ENCODE results near the gene VSIG8. TPM values are rescaled to one million over a fixed set of nuclear protein-coding genes. Genes with fewer than 3 reads are reported as not detected.
A peak's percentile ranks its signal among the peaks of the same experiment; 100 is the strongest.

Gene VSIG8
- total RNA-seq, 1 donor from 2014 or later, result not detected

DNA sequence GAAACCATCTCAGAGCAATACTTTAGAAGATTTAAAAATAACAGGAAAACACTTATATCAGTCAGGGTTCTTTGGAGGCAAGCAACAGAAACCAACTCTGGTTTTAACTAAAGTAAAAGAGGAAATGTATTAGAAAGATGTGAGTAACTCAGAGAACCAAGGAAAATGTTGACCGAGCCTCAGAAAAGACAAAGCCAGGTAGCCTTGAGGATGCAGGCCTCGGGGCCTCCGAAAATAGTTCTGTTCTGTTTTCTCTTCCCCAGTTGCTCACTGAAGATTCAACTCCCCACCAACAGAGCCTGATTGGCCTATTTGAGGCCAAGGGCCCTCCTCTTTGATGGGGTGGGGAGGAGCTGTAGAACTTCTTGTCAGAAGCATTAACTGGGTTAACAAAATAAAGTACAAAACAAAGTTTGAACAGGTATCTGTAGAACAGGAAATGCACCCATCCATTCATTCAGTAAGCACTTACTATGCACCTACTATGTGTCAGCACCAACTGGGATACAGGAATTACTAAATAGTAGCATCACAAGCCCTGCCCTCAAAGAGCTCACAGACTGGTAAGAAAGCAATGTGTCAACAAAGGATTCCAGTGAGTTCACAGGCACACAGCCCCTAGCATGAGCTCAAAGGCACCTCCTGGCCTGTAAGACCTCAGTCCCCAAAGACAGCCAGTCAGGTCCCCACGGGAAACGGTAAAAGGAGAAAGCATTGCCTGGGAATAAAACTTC lies 23.2 kb downstream of the VSIG8 start:
- no peak for DNase-seq (ENCODE audit: extremely low spot score, unreplicated experiment)
- Mint-ChIP-seq H3K9me3 (no peaks in the 10 kb centered on the region), H3K27me3 (peaks cover 19% of the 10 kb centered on the region), H3K4me3 (no peak overlapping the region), H3K36me3 (no peaks in the 10 kb centered on the region), H3K27ac (no peak overlapping the region), H3K4me1 (ENCODE audit: unreplicated experiment) (peaks cover 9% of the 10 kb centered on the region)
- TF ChIP-seq, protein P1, sequence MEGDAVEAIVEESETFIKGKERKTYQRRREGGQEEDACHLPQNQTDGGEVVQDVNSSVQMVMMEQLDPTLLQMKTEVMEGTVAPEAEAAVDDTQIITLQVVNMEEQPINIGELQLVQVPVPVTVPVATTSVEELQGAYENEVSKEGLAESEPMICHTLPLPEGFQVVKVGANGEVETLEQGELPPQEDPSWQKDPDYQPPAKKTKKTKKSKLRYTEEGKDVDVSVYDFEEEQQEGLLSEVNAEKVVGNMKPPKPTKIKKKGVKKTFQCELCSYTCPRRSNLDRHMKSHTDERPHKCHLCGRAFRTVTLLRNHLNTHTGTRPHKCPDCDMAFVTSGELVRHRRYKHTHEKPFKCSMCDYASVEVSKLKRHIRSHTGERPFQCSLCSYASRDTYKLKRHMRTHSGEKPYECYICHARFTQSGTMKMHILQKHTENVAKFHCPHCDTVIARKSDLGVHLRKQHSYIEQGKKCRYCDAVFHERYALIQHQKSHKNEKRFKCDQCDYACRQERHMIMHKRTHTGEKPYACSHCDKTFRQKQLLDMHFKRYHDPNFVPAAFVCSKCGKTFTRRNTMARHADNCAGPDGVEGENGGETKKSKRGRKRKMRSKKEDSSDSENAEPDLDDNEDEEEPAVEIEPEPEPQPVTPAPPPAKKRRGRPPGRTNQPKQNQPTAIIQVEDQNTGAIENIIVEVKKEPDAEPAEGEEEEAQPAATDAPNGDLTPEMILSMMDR (conservative IDR thresholded peaks at IDR 0.05), result no peak

DNA sequence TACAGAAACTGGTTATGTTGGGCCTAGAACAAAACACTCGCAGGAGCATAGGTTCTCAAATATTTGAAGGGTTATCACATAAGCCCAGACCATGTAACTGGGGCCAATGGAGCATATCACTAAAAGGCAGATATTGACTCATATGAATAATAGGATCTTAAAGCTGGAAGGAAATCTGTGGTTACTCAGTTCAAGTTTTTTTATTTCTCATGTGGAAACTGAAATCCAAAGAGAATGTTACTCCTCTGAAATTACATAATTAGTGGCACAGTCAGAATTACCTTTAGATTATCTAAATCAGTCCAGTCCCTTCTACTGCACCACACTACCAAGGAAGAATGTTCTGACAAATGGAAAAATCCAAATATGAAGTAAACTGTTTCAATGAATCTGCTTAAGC lies 23.7 kb downstream of the VSIG8 start:
- TF ChIP-seq, protein P1 (conservative IDR thresholded peaks at IDR 0.05), result no peak
- Mint-ChIP-seq H3K27me3 (peaks cover 17% of the 10 kb centered on the region), H3K9me3 (no peaks in the 10 kb centered on the region), H3K4me1 (ENCODE audit: unreplicated experiment) (peaks cover 9% of the 10 kb centered on the region), H3K36me3 (no peaks in the 10 kb centered on the region), H3K27ac (no peak overlapping the region), H3K4me3 (no peak overlapping the region)
- no peak for DNase-seq (ENCODE audit: extremely low spot score, unreplicated experiment)

DNA sequence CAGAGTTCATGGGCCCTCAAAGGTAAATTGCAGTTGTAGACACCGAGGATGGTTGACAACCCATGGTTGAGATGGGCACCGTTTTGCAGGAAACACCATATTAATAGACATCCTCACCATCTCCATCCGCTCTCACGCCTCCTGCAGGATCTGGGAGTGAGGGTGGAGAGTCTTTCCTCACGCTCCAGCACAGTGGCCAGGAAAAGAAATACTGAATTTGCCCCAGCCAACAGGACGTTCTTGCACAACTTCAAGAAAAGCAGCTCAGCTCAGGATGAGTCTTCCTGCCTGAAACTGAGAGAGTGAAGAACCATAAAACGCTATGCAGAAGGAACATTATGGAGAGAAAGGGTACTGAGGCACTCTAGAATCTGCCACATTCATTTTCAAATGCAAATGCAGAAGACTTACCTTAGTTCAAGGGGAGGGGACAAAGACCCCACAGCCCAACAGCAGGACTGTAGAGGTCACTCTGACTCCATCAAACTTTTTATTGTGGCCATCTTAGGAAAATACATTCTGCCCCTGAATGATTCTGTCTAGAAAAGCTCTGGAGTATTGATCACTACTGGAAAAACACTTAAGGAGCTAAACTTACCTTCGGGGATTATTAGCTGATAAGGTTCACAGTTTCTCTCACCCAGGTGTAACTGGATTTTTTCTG lies 26.5 kb downstream of the VSIG8 start:
- Mint-ChIP-seq H3K27me3 (peaks cover 18% of the 10 kb centered on the region), H3K4me3 (no peak overlapping the region), H3K9me3 (no peaks in the 10 kb centered on the region), H3K27ac (no peak overlapping the region), H3K4me1 (ENCODE audit: unreplicated experiment) (peaks cover 4% of the 10 kb centered on the region), H3K36me3 (no peaks in the 10 kb centered on the region)
- TF ChIP-seq, protein P1 (conservative IDR thresholded peaks at IDR 0.05), result peak; percentile 21
- no peak for DNase-seq (ENCODE audit: extremely low spot score, unreplicated experiment)

DNA sequence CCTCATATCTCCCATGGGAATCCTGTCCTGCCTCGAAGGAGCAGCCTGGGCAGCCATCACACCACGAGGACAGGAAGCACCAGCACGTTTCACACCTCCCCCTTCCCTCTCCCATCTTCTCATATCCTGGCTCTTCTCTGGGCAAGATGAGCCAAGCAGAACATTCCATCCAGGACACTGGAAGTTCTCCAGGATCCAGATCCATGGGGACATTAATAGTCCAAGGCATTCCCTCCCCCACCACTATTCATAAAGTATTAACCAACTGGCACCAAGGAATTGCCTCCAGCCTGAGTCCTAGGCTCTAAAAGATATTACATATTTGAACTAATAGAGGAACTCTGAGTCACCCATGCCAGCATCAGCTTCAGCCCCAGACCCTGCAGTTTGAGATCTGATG lies 27.1 kb downstream of the VSIG8 start:
- Mint-ChIP-seq H3K9me3 (no peaks in the 10 kb centered on the region), H3K4me1 (ENCODE audit: unreplicated experiment) (peaks cover 4% of the 10 kb centered on the region), H3K27me3 (peaks cover 21% of the 10 kb centered on the region), H3K36me3 (no peaks in the 10 kb centered on the region), H3K27ac (no peak overlapping the region), H3K4me3 (no peak overlapping the region)
- DNase-seq (ENCODE audit: extremely low spot score, unreplicated experiment), result no peak
- TF ChIP-seq, protein P1 (conservative IDR thresholded peaks at IDR 0.05), result no peak

DNA sequence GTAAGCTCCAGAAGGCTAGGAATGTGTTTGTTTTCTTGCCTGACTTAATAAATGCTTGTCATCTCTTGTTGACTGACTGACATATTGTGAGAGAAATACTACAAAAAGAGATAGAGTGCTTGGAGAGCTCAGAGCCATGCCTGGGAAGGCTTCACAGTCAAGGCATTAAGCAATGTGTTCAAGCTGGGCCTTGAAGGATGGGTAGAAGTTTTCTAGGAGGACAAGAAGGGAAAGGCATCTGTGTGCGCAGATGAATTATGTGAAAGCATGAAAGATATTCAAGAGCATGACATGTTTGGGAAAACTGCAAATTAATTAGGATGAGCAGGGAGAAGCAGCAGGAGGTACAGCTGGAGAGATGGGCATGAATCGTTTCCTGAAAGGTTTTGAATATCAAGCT lies 30.1 kb downstream of the VSIG8 start:
- Mint-ChIP-seq H3K36me3 (no peaks in the 10 kb centered on the region), H3K4me3 (no peak overlapping the region), H3K27ac (no peak overlapping the region), H3K27me3 (peaks cover 26% of the 10 kb centered on the region), H3K4me1 (ENCODE audit: unreplicated experiment) (peaks cover 4% of the 10 kb centered on the region), H3K9me3 (no peaks in the 10 kb centered on the region)
- no peak for DNase-seq (ENCODE audit: extremely low spot score, unreplicated experiment)
- TF ChIP-seq, protein P1 (conservative IDR thresholded peaks at IDR 0.05), result no peak
